GM21390 (cell line): ENCODE data around the gene LYRM7.
A peak's percentile ranks its signal among the peaks of the same experiment; 100 is the strongest.
"Not testable (repeated sequence)": the region's sequence is repeated elsewhere in the genome, so short reads cannot be mapped to it uniquely, and the experiment has no call there.

Experiments
- ATAC-seq: cut with Tn5 transposase; IDR thresholded peaks from one replicate; pipeline ENCODE4 v1.9.1; 2021; ENCODE audit not compliant: unreplicated experiment

Gene LYRM7

DNA sequence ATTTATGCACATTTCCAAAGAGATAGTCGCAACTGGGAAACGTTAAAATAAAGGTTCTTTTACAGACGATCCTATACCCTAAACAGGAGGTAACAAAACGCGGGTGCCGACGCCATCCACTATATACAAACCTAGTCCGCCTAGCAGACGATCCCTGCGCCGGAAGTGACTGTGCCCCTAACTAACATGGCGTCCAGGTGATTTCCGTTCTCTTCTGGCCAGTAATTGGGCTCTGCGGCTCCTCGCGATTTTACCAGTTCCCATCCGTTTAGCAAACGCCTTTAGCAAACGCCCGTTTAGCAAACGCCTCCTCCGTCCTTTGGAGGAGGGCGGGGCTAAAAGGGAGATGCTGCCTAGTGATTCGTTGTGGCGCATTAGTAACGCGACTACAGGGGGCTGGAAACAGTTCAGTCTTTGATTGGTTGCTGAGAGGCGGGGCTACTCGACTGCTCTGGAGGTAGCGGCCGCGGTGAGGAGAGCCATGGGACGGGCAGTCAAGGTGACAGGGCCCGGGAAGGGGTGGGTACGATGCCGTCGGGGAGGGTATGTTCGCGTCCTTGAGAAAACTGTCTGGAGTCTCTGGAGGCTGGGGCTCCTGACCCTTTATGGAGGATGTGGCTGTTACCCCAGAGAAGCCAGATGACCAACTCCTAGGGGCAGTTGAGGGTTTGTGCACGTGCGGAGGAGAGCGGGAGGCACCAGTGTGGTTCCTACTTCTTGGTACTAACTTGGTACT is at the start of gene LYRM7:
LYRM7 (plus strand) TSS at position 405 of the 736 bp plus-strand sequence; CDS start at position 482, 77 bp downstream.
- ATAC-seq: peak; percentile 97

DNA sequence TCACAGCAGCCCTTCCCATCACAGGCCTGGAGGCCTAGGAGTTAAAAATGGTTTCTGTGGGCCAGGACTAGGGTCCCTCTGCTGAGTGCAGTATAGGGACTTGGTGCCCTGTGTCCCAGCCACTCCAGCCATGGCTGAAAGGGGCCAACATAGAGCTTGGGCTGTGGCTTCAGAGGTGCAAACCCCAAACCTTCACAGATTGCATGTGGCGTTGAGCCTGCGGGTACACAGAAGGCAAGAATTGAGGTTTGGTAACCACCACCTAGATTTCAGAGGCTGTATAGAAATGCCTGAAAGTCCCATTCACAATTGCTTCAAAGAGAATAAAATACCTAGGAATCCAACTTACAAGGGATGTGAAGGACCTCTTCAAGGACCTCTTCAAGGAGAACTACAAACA is 43.5 kb upstream of the LYRM7 start:
- ATAC-seq: not testable (repeated sequence)

DNA sequence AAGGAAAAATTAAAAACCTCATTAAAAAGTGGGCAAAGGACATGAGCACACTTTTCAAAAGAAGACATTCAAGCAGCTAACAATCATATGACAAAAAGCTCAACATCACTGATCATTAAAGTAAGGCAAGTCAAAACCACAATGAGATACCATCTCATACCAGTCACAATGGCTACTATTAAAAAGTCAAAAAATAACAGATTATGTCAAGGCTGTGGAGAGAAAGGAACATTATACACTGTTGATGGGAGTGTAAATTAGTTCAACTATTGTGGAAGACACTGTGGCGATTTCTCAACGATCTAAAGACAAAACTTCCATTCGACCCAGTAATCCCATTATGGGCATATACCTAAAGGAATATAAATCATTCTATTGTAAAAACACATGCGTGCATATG is 41.4 kb upstream of the LYRM7 start:
- ATAC-seq: no peak

DNA sequence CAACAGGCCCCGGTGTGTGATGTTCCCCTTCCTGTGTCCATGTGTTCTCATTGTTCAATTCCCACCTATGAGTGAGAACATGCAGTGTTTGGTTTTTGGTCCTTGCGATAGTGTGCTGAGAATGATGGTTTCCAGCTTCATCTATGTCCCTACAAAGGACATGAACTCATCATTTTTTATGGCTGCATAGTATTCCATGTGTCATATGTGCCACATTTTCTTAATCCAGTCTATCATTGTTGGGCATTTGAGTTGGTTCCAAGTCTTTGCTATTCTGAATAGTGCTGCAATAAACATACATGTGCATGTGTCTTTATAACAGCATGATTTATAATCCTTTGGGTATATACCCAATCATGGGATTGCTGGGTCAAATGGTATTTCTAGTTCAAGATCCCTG is 37.7 kb upstream of the LYRM7 start:
- ATAC-seq: not testable (repeated sequence)

DNA sequence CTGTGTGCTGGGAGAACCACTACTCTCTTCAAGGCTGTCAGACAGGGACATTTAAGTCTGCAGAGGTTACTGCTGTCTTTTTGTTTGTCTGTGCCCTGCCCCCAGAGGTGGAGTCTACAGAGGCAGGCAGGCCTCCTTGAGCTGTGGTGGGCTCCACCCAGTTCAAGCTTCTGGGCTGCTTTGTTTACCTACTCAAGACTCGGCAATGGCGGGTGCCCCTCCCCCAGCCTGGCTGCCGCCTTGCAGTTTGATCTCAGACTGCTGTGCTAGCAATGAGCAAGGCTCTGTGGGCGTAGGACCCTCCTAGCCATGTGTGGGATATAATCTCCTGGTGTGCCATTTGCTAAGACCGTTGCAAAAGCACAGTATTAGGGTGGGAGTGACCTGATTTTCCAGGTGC is 32.3 kb upstream of the LYRM7 start:
- ATAC-seq: not testable (repeated sequence)

DNA sequence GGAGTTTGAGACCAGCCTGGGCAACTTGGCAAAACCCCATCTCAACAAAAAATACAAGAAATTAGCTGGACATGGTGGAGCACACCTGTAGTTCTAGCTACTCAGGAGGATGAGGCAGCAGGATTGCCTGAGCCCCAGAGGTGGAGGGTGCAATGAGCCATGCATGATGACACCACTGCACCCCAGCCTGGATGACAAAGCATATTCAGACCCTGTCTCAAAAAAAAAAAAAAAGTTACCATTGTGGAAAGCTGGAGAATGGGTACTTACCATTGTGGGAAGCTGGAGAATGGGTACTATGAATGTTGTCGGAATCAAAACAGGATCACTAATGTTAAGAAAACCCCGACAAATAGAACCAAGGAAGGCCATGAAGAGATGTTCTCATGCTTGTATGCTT is 31.4 kb upstream of the LYRM7 start:
- ATAC-seq: no peak

DNA sequence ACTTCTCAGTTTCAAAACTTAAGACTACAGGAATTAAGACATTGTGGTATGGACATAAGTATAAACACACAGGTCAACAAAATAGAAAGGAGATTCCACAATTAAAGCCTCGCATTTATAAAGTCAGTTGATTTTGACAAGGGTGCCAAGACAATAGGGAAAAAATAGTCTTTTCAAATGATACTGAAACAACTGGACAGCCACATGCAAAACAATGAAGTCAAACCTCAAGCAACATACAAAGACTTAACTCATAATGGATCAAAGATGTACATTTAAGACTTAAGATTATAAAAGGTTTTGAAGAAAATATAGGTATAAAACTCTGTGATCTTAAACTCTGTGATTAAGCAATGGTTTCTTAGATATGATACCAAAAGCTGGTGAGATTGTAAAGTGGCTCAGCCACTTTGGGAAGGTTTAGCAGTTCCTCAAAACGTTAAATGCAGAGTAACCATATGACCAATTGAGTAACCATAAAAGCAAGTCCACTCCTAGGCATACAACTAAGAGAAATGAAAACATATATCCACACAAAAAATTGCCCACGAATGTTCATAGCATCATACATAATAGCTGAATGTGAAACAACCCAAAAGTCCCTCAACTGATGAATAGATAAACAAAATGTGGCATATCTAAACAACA is 27.6 kb upstream of the LYRM7 start:
- no peak for ATAC-seq

DNA sequence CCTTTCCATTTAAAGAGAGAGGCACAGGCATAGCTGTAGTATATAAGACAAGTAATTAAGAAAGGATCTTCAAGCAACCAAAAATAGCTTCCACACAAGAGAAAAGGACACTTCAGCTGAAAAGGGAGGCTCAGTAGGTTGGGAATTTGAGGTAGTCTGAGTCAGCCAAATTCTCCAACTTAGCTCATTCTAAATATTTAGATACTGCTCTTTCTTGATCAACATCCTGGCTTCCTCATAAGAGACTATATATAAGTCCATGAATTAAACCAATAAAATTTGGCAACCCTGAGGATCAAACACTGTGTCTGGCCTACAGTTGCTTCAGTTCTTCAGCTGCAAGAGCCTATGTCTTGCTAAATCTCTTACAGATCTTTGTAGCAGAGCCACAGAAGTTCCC is 23.5 kb upstream of the LYRM7 start:
- ATAC-seq: no peak

DNA sequence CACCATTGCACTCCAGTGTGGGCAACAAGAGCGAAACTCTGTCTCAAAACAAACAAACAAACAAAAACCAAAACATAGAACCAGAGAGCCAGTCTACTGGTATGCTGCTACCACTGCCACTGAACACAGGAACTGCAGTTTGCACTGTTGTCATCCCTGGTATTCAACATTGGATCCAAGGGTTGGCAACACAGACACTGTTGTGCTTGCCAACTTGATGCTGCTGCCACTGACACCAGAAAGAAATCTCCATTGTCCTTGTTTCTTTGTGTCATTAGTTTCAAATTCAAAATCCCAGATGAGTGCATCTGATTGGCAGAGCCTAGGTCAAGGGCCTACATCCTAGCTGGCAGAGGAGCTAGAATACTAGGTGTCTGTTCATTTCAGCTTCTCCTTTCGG is 21.9 kb upstream of the LYRM7 start:
- ATAC-seq: no peak

DNA sequence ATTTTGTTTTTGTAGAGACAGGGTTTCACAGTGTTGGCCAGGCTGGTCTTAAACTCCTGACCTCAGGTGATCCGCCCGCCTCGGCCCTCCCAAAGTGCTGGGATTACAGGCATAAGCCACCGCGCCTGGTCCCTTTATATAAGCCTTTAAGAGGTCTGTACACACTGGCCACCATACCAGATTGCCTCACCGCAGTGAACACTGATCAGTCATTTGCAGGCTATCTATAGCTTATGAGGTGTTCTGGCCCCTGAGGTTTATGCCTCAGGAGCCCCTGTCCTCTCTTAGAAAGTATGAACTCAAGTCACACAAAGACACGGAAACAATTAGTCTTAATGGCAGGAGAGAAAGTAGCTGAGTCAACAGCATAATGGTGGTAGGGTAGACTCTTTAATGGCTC is 20.3 kb upstream of the LYRM7 start:
- no peak for ATAC-seq

DNA sequence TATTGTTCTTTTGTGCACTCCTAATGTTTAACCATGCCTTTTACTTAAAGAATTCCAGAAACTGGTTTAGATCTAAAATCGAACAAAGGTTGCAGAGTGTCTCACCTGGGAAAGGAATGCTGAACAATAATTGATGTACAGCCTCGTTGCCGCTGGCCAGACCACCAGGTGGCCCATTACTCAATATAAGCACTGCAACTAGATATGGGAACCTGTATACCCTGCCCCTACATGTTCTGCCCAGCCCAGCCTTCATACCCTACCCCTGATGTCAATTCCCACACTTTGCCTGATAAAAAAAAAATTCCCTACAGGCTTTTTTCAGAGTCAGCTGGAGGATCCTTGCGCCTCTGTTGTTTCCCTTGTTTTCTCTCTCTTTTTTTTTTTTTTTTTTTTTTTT is 19.5 kb upstream of the LYRM7 start:
- ATAC-seq: no peak

DNA sequence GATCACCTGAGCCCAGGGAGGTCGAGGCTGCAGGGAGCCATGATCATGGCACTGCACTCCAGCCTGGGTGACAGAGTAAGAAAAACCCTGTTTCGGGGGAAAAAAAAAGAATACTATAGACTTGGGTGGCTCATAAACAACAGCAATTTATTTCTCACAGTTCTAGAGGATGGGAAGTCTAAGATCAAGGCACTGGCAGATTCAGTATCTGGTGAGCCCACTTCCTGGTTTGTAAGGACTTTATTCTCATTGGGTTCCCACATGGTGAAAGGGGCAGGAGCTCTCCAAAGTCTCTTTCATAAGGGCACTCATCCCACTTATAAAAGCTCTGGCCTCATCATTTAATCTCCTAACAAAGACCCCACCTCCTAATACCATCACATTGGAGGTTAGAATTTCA is 14.4 kb upstream of the LYRM7 start:
- ATAC-seq: no peak

DNA sequence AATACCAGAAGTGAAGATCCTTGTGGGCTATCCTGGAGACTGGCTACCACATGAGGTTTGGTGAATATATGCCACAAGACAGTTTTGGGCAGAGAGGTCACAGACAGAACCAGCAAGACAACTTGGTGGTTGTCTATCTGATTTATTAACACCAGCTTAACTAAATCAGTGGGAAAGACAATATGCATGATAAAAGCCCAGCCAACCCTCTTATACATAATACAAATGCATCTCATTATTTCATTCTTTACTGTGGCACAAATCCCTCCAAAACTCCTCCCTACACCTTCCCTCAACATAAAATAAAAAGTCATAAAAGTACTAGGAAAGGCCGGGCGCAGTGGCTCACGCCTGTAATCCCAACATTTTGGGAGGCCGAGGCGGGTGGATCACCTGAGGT is 13.8 kb upstream of the LYRM7 start:
- ATAC-seq: no peak

DNA sequence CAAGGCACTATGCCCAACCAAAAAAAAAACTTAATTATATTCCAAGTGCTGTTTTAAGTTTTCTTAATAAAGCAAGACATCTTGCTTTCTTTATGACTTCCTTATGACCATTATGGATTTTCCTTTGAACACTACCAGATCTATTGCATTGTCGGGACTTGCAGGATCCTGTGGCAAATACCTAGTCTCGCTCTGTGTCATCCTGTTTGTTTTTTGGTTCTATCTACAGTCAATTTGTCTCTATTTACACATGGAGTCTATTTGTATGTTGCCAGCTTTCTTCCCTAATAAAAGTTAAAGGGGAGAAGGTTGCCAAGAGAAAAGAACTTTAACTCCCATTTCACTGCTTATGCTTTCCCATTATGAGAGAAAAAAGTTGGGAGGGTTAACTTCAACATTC is 10.6 kb upstream of the LYRM7 start:
- no peak for ATAC-seq

DNA sequence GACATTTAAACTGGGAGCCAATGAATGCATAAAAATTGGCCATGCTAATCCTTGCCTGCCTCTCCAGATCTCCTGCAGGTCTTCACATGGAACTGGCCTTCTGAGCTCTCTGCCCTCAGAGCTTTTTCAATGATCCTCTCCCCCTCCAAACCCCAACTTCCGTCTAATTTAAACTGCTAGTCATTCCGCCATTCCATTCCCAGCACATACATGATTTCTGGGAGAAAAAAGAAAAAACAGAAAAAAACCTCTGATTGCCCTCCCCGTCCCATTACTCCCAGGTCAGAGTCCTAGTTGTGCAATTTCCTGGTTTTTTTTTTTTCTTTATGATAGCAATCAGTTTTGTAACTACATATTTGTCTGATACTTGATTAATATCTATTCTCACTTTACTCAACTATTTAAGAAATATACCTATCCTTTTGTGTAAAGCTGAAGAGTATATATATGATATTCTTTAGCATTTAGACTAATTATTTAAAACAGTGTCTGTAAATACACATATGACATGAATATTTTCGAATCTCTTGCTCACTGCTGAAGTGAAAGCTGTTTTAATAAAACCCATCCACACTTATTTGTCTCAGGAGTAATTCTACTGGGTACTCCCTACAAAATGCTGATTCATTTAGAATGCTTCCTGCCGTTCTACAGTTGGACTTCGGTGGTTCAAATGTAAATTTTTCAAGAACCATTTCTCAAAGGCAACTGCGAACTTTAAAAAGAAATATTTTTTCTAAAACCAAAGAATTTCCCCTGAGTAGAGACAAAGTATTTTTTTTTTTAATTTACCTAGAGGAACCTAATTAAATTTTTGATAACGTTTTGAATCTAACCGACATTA is 7.2 kb upstream of the LYRM7 start:
- no peak for ATAC-seq

DNA sequence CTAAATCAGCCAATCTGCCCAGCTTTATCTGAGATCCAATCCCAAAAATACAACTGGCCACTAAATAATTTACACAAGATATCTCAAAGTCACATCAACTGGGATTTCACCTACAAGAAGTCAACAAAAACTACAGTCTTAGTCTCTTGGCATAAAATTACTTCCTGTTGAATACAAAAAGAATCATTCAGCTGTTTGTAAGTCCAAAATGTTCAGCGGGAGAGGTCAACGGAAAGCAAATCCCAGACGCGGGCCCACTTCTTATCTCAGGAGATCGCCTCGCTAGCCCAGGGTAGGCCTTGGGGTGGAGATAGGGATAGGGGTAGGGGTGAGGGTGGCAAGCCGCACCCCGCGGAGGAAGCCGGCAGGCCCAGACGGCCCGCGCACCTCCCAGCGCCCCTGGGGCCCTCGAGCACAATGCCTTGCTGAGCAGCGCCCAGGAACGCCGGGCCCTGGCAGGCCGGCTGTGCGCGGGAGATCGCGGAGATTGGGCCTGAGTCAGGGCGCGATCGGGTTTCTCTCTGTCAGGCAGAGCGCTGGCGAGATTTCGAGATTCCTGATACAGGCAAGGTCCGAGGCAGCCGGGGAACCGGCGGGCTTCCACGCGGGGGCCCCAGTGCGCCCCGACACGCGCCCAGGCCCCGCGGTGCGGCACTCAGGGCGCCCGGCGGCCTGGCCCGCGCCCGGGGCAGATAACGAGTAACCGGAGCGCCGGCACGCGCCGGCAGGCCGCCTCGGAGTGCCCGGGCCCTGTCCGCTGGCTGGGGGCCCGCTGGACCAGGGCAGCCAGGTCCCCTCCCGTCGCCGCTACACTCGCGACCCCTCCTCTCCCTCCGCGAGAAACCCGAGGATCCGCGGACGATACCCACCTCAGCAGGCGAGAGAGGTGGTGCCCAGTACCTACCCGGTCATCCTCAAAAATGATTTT is 6.3 kb upstream of the LYRM7 start:
- ATAC-seq: peak; percentile 70

DNA sequence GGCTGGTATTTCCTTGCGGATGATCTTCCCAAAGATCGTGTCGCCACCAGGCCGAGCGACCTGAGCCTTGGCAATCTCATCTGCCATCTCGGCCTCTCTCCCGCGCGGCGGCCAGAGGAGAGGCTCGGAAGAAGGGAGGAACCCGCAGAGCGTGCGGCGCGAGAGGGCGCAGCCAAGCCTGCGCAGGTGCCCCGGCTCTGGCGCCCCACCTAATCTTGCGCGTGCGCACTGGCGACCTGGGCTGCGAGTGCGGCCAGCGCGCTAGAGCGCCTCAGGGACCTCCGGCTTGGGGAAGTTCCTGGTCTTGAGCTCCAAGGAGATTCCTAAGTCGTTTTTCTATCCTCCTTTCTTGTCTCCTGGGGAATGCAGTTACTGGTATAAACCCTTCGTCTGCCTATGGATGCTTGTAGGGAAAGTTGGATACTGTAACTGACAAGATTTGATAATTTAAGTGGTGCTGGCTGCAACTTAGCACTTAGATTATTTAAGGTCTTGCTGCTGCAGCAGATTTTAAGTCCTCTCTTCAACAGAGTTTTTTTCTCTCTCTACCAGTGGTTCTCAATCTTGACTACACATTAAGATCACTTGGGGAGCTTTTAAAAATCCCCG is 5.5 kb upstream of the LYRM7 start, which contains the start of gene HINT1:
HINT1 (minus strand) TSS at position 138 of the 609 bp plus-strand sequence; CDS start at position 87, 51 bp downstream.
- ATAC-seq: peak; percentile 79

DNA sequence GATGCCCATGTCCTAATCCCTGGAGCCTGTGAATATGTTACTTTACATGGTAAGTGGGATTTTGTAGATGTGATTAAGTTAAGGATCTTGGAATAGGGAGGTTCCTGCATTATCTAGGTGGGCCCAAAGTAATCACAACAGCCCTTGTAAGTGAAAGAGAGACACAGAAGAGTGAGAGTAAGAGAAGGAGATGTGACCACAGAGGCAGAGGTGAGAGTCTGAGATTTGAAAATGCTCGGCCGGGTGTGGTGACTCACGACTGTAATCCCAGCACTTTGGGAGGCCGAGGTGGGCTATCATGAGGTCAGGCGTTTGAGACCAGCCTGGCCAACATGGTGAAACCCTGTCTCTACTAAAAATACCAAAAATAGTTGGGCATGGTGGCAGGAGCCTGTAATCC is 3.1 kb upstream of the LYRM7 start:
- ATAC-seq: no peak

DNA sequence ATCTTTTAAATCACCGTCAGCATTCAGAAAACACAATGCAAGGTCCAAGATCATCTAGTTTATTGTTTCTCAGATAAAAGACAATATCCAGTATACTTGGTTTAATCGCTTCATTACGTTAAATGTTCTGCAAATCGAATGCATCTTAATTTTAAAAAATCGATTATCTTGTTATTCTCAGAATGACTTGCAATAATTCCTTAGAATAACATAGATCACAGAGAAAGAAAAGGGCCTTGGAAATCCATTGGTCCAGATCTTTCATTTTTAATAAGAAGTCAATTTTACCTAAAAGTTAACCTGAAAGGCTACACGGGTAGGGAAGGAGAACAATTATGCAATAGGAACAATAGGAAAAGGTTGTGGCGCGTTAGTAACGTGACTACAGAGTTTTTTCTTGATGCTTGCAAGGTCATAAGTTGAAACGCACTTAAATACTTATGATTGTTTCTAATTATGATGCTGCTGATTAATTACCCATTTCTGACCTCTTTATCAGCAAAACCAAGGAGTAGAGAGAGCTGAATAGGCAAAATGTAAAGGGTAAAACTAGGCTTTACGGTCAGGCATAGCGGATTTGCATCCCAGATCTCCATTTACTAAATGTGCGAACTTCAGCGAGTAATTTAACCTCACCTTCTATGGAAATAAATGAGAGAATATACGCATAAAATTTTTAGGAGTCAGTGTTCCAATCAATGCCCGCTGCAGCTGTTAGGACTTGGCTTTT is 769 bp upstream of the LYRM7 start:
- ATAC-seq: no peak
